Esophagus muscularis mucosa (tissue), 3 donors: ENCODE data around the gene LRMDA.

Experiments used
- POLR2A ChIP-seq: fragments of 450-650 bp; IDR thresholded peaks from one replicate; pipeline ENCODE4 v1.6.1; 2017; ENCODE audit warnings: antibody characterized with exemption, moderate library complexity, mild to moderate bottlenecking, low read depth
- TF ChIP-seq, protein P1 (sequence below), 3 experiments: fragments of 200-600 bp in 2 of 3; fragments of 450-650 bp in 1 of 3; sonication (generic) in 2 of 3; IDR thresholded peaks; one replicate each; pipeline ENCODE4 v1.5.1; 2017 to 2019; ENCODE audit warnings: antibody characterized with exemption in 3 of 3, mild to moderate bottlenecking in 2 of 3, moderate library complexity in 1 of 3

DNA sequence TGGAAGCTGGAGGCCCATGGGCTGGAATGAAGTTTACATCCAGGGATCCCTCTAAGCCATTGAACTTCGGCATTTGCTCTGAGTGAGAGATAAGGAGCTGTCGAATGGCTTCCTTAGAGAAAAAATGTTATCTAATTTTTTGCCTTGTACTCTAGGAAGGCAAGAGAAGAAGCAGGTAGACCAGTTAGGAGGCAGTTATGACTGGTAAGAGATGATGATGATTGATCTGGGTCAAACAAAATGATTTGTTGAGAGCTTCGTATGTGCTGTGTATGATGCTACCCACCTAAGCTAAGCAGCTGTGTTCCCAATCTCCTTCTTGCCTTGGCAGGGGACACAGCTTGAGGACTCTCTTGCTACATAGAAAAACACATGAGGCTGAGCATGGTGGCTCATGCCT lies 370.2 kb downstream of the LRMDA start:
- TF ChIP-seq, protein P1, sequence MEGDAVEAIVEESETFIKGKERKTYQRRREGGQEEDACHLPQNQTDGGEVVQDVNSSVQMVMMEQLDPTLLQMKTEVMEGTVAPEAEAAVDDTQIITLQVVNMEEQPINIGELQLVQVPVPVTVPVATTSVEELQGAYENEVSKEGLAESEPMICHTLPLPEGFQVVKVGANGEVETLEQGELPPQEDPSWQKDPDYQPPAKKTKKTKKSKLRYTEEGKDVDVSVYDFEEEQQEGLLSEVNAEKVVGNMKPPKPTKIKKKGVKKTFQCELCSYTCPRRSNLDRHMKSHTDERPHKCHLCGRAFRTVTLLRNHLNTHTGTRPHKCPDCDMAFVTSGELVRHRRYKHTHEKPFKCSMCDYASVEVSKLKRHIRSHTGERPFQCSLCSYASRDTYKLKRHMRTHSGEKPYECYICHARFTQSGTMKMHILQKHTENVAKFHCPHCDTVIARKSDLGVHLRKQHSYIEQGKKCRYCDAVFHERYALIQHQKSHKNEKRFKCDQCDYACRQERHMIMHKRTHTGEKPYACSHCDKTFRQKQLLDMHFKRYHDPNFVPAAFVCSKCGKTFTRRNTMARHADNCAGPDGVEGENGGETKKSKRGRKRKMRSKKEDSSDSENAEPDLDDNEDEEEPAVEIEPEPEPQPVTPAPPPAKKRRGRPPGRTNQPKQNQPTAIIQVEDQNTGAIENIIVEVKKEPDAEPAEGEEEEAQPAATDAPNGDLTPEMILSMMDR (IDR thresholded peaks at IDR 0.05), result no peak
- TF ChIP-seq POLR2A, result no peak
